ENCODE data around the gene SLC12A7. TPM values are rescaled to one million over a fixed set of nuclear protein-coding genes. Genes with fewer than 3 reads are reported as not detected.

Gene SLC12A7
- total RNA-seq, 2 donors from 2014 or later = 58.9 to 61.6 TPM

DNA sequence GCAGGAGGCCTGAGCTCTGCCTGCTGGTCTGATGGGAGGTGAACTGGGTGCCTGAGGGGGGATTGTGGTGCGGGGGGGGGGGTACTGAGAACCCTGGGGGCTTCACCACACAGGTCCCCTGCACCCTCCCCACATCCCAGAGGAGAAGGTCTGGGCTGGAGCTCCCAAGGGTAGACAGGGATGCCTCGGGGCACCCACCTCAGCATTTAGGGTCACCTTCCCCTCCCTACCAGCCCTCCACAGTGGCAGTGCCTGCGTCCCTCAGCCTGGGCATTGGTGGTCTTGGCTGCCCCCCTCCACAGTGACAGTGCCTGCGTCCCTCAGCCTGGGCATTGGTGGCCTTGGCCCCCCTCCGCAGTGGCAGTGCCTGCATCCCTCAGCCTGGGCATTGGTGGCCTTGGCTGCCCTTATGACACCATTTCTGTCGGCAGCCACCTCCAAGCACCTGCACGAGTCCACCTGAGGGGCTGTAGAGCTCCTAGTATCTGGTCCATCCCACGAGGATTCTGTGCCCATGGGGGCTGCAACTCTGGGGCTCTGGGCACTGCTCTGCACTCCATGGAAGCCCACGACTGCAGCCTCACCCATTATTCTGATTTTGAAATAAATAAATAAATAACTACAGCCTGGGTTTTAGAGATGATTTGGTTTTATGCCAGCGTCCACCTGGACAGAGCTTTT lies 81.8 kb downstream of the SLC12A7 start:
- Mint-ChIP-seq H3K27ac (no peak overlapping the region), H3K36me3 (ENCODE audit: low read depth) (peaks cover 4% of the 10 kb centered on the region), H3K9me3 (peaks cover 3% of the 10 kb centered on the region), H3K27me3 (ENCODE audit: insufficient read depth) (no peaks in the 10 kb centered on the region), H3K4me3 (no peak overlapping the region), H3K4me1 (no peaks in the 10 kb centered on the region)
- WGBS, 2 experiments (ENCODE audit: insufficient coverage in 1 of 2, insufficient read length in 1 of 2) = 86 to 90% methylated on average over 4 to 9 of the region's 10 CpGs
- Histone ChIP-seq H3K4me1 (ENCODE audit: control insufficient read depth, insufficient read depth, low read length) (no peaks in the 10 kb centered on the region), H3K27ac (ENCODE audit: low read depth, low read length) (no peak overlapping the region), H3K9ac (ENCODE audit: extremely low read depth, low read length, poor library complexity, severe bottlenecking) (no peak overlapping the region), H3K4me3 (ENCODE audit: low read length) (no peak overlapping the region), H3K36me3 (ENCODE audit: control insufficient read depth, insufficient read depth, low read length) (no peaks in the 10 kb centered on the region), H3K9me3 (ENCODE audit: control insufficient read depth, low read length) (no peaks in the 10 kb centered on the region), H3K27me3 (ENCODE audit: control insufficient read depth, insufficient read depth, low read length, poor library complexity, severe bottlenecking) (no peaks in the 10 kb centered on the region)
- no peak for DNase-seq
- TF ChIP-seq, protein P1, sequence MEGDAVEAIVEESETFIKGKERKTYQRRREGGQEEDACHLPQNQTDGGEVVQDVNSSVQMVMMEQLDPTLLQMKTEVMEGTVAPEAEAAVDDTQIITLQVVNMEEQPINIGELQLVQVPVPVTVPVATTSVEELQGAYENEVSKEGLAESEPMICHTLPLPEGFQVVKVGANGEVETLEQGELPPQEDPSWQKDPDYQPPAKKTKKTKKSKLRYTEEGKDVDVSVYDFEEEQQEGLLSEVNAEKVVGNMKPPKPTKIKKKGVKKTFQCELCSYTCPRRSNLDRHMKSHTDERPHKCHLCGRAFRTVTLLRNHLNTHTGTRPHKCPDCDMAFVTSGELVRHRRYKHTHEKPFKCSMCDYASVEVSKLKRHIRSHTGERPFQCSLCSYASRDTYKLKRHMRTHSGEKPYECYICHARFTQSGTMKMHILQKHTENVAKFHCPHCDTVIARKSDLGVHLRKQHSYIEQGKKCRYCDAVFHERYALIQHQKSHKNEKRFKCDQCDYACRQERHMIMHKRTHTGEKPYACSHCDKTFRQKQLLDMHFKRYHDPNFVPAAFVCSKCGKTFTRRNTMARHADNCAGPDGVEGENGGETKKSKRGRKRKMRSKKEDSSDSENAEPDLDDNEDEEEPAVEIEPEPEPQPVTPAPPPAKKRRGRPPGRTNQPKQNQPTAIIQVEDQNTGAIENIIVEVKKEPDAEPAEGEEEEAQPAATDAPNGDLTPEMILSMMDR (conservative IDR thresholded peaks at IDR 0.05) = no peak

DNA sequence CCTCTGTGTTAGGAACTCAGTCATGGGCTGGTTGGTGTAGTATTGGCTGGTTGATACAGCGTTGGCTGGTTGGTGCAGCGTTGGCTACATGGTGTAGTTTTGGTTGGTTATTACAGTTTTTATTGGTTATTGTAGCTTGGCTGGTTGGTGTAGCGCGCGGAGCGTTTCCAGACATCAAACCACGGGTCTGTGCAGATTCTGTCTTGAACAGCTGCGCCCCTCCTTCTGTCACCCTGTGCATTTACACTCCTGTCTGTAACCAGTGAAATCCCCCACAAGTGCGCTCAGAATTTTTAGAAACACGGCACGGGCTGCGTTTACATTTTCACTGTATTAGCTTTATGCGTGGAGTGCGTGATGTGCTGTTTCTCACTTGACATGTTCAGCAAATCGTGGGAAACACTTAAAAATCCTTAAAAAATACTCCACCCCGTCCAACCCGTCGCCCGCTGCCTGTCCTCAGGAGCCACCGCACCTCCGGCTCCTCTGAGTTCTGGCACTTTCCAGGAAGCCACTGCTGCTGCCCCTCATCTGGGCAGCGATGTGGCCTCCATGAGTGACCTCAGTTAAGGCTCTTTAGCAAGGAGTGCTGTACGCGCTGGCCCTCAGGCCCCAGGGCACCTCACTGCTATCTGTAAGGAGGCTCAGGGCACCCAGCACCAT lies 82.5 kb downstream of the SLC12A7 start:
- Histone ChIP-seq H3K4me3 (ENCODE audit: low read length) (no peak overlapping the region), H3K36me3 (ENCODE audit: control insufficient read depth, insufficient read depth, low read length) (no peaks in the 10 kb centered on the region), H3K27ac (ENCODE audit: low read depth, low read length) (peak overlapping the region; percentile 36), H3K27me3 (ENCODE audit: control insufficient read depth, insufficient read depth, low read length, poor library complexity, severe bottlenecking) (no peaks in the 10 kb centered on the region), H3K9me3 (ENCODE audit: control insufficient read depth, low read length) (no peaks in the 10 kb centered on the region), H3K9ac (ENCODE audit: extremely low read depth, low read length, poor library complexity, severe bottlenecking) (no peak overlapping the region), H3K4me1 (ENCODE audit: control insufficient read depth, insufficient read depth, low read length) (no peaks in the 10 kb centered on the region)
- no peak for DNase-seq
- peak overlapping the region; percentile 70 for H3K27ac Mint-ChIP-seq
- H3K4me3 Mint-ChIP-seq = no peak overlapping the region
- 95 to 98% methylated on average over 20 to 24 of the region's 24 CpGs for WGBS, 2 experiments (ENCODE audit: insufficient coverage in 1 of 2, insufficient read length in 1 of 2)
- no peaks in the 10 kb centered on the region for H3K27me3 Mint-ChIP-seq (ENCODE audit: insufficient read depth)
- H3K9me3 Mint-ChIP-seq = peaks cover 4% of the 10 kb centered on the region
- H3K36me3 Mint-ChIP-seq (ENCODE audit: low read depth) = no peaks in the 10 kb centered on the region
- H3K4me1 Mint-ChIP-seq = no peaks in the 10 kb centered on the region
- TF ChIP-seq, protein P1 (conservative IDR thresholded peaks at IDR 0.05) = no peak

DNA sequence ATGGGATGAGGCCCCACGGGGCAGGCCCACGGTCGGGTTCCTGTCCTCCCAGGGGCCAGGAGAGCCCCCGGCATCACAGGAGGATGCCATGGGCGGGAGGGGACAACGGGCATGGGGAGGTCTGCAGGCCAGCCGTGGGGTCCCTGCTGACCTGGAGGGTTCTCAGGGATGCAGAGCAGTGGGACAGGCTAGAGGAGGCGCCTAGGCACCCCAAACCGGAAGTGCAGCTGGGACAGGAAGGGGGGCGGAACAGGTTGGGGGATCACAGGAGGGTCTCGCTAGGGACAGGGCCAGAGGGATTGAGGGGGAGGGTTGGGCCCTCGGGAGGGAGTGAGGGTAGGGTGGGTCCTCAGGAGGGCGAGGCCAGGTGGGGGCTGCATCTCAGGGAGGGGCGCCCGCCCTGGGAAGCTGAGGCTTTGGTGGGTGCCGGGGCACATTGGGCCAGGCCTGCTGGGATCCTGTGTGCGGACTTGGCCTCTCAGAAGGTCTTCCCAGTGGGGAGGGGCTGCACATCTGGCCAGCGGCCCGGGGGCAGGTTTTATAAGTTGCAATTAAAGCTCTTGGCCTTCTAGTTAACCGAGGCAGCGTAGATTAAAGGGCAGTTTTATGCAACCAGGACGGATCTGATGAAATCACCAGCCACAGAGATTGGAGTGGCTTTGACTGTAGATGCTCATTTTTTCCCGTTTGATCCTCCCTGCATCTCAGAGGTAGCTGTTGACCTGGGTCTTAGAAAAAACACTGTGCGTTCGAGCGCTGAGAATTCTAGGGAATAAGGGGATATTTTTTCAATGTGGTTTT lies 83.2 kb downstream of the SLC12A7 start:
- Mint-ChIP-seq H3K27ac (peak overlapping the region; percentile 70), H3K4me1 (no peaks in the 10 kb centered on the region), H3K36me3 (ENCODE audit: low read depth) (no peaks in the 10 kb centered on the region), H3K4me3 (no peak overlapping the region), H3K27me3 (ENCODE audit: insufficient read depth) (no peaks in the 10 kb centered on the region), H3K9me3 (peaks cover 5% of the 10 kb centered on the region)
- no peak overlapping the region for H3K4me3 ChIP-seq (ENCODE audit: low read length)
- WGBS, 2 experiments (ENCODE audit: insufficient coverage in 1 of 2, insufficient read length in 1 of 2) = 93 to 97% methylated on average over 12 to 26 of the region's 26 CpGs
- no peaks in the 10 kb centered on the region for H3K4me1 ChIP-seq (ENCODE audit: control insufficient read depth, insufficient read depth, low read length)
- no peak for DNase-seq
- no peak overlapping the region for H3K27ac ChIP-seq (ENCODE audit: low read depth, low read length)
- no peaks in the 10 kb centered on the region for H3K27me3 ChIP-seq (ENCODE audit: control insufficient read depth, insufficient read depth, low read length, poor library complexity, severe bottlenecking)
- no peaks in the 10 kb centered on the region for H3K9me3 ChIP-seq (ENCODE audit: control insufficient read depth, low read length)
- TF ChIP-seq, protein P1 (conservative IDR thresholded peaks at IDR 0.05) = no peak
- H3K9ac ChIP-seq (ENCODE audit: extremely low read depth, low read length, poor library complexity, severe bottlenecking) = no peak overlapping the region
- no peaks in the 10 kb centered on the region for H3K36me3 ChIP-seq (ENCODE audit: control insufficient read depth, insufficient read depth, low read length)

Data from endodermal cell (in vitro differentiated cells).